Ishikawa (cell line): ENCODE measurements around the gene DNAH7.

Source experiments
- CEBPB ChIP-seq: IDR thresholded peaks from 2 replicates; pipeline ENCODE4 v1.6.1; 2012
- CREB1 ChIP-seq: IDR thresholded peaks from 2 replicates; pipeline ENCODE4 v1.6.1; 2012; ENCODE audit warnings: low read depth
- EP300 ChIP-seq: IDR thresholded peaks from 2 replicates; pipeline ENCODE4 v1.6.1; 2012; ENCODE audit warnings: borderline replicate concordance
- FOXM1 ChIP-seq: IDR thresholded peaks from 2 replicates; pipeline ENCODE4 v1.6.1; 2012; ENCODE audit warnings: low read depth, borderline replicate concordance
- MAX ChIP-seq: IDR thresholded peaks from 2 replicates; pipeline ENCODE4 v1.6.1; 2012
- RAD21 ChIP-seq: IDR thresholded peaks from 2 replicates; pipeline ENCODE4 v1.6.1; 2012; ENCODE audit warnings: low read depth
- REST ChIP-seq: IDR thresholded peaks from 2 replicates; pipeline ENCODE4 v1.6.1; 2012; ENCODE audit warnings: low read depth, mild to moderate bottlenecking
- TAF1 ChIP-seq: IDR thresholded peaks from 2 replicates; pipeline ENCODE4 v1.6.1; 2012; ENCODE audit warnings: low read depth, mild to moderate bottlenecking
- TCF12 ChIP-seq: IDR thresholded peaks from 2 replicates; pipeline ENCODE4 v1.6.1; 2012; ENCODE audit warnings: low read depth
- TEAD4 ChIP-seq: IDR thresholded peaks from 2 replicates; pipeline ENCODE4 v1.6.1; 2012
- USF1 ChIP-seq: IDR thresholded peaks from 2 replicates; pipeline ENCODE4 v1.6.1; 2012
- YY1 ChIP-seq: IDR thresholded peaks from 2 replicates; pipeline ENCODE4 v1.6.1; 2012; ENCODE audit warnings: low read depth
- ZBTB7A ChIP-seq: IDR thresholded peaks from 2 replicates; pipeline ENCODE4 v1.6.1; 2012; ENCODE audit warnings: low read depth

GRCh38 chr2:196117214-196117705 is 48.6 kb upstream of the DNAH7 start:
- no peak for TF ChIP-seq EP300
- TF ChIP-seq CEBPB, result no peak
- TF ChIP-seq ZBTB7A, result no peak
- TF ChIP-seq YY1, result no peak
- no peak for TF ChIP-seq MAX
- no peak for TF ChIP-seq FOXM1
- TF ChIP-seq RAD21, result no peak
- TF ChIP-seq USF1, result no peak
- TF ChIP-seq TAF1, result no peak
- TF ChIP-seq TCF12, result no peak
- TF ChIP-seq CREB1, result no peak
- TF ChIP-seq REST, result no peak
- TF ChIP-seq TEAD4, result no peak
